Left lung (tissue), 10 donors: ENCODE results near the gene ECE1. TPM values are rescaled to one million over a fixed set of nuclear protein-coding genes. Genes with fewer than 3 reads are reported as not detected.

Source experiments
- ATAC-seq: fragments of 200-7000 bp; cut with Tn5 transposase; one replicate; pipeline ENCODE4 v1.9.1; 2020; ENCODE audit warnings: moderate library complexity
- DNase-seq, 4 donors: peaks; one replicate each; pipeline ENCODE4 v3.0.0-alpha.2; 2013 to 2020
- H3K27ac ChIP-seq, 2 donors: fragments of 200-600 bp; sonication (generic) in 1 of 2; one replicate each; pipeline versions ENCODE4 v1.5.0 to v1.8.0; 2020 to 2021
- H3K27me3 ChIP-seq, 2 donors: fragments of 200-600 bp; sonication (generic) in 1 of 2; one replicate each; pipeline versions ENCODE4 v1.5.0 to v1.8.0; 2020 to 2021
- H3K36me3 ChIP-seq, 2 donors: fragments of 200-600 bp; sonication (generic) in 1 of 2; one replicate each; pipeline versions ENCODE4 v1.5.0 to v1.8.0; 2020 to 2021
- H3K4me1 ChIP-seq, 2 donors: fragments of 200-600 bp; one replicate each; pipeline ENCODE4 v1.8.0; 2021
- H3K4me3 ChIP-seq, 2 donors: fragments of 200-600 bp; sonication (generic) in 1 of 2; one replicate each; pipeline versions ENCODE4 v1.5.0 to v1.8.0; 2020 to 2021; ENCODE audit warnings: mild to moderate bottlenecking in 1 of 2
- H3K9me3 ChIP-seq, 2 donors: fragments of 200-600 bp; sonication (generic) in 1 of 2; one replicate each; pipeline versions ENCODE4 v1.5.0 to v1.8.0; 2020 to 2021
- intact Hi-C, 2 donors: fragments of 100-400 bp; cut with DNase I; formaldehyde crosslinking; loops; one replicate each; pipeline versions ENCODE4 v1.11.2 to v1.14.2; 2022
- polyA plus RNA-seq, 6 donors: library from polyadenylated mRNA; unstranded; fragments of 120-200 nt; gene quantifications; one replicate each; pipeline ENCODE4 v1.2.1, GENCODE V29; 2013; ENCODE audit not compliant: insufficient read length in 6 of 6
- total RNA-seq, 2 donors: library from RNA; stranded (reverse); fragmentation: NEBNext Ultra II Directional; extraction: Animal tissue kit (Norgen Biotek cat#: 25700); gene quantifications; one replicate each; pipeline ENCODE4 v1.2.1, GENCODE V29; 2021
- TF ChIP-seq, protein P1 (sequence below), 2 donors: fragments of 200-600 bp; sonication (generic) in 1 of 2; IDR thresholded peaks; one replicate each; pipeline versions ENCODE4 v1.5.0 to v1.8.0; 2021; ENCODE audit warnings: antibody characterized with exemption in 2 of 2
- donor health status: DM: no; HTN: yes; CAD: no.
- donor health status: DM: no; HTN: no; CAD: no.

The ECE1 gene
- total and polyA plus RNA-seq, 8 donors: 76.7 to 107 (median 83.3) TPM

DNA sequence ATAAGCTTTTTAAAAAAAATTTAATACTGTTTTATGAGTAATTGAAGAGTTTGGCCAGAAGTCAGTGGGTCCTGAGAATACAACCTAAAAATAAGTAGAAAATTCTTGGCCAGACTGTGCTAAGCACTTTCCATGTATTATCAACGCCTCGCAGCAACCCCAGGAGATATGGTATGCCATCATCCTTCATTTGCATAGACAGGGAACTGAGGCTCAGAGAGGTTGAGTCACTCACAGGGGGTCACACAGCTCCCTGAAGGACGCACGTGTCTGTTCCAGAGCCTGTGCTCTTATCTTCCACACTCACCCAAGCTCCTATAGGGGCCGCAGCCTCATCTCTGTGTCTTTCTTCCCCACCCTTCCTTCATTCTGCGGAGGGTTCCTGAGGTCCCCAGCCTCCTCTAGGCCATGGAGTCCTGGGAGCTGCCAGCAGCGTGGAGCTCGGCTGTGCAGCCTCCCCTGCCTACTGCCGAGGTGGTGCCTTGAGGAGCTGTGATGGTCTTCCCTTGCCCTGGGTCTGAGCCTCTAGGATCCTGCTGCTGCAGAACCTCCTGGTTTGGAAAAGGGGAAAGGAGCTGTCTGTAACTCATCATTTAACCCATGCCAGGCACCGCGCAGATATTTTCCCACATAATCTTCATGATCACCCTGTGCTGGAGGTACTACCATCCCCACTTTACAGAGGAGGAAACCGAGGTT, 30.3 kb upstream of the ECE1 start:
- DNase-seq: no peak
- H3K4me3 ChIP-seq: no peak overlapping the region
- ATAC-seq: no peak
- peaks cover 65 to 89% of the 10 kb centered on the region in 2 donors for H3K4me1 ChIP-seq
- peak overlapping the region in 1 of 2 donors; percentile 92 for H3K27ac ChIP-seq
- no peaks in the 10 kb centered on the region for H3K36me3 ChIP-seq
- H3K27me3 ChIP-seq: no peaks in the 10 kb centered on the region
- no peaks in the 10 kb centered on the region for H3K9me3 ChIP-seq
- intact Hi-C loops: no loop called here
- TF ChIP-seq, protein P1, sequence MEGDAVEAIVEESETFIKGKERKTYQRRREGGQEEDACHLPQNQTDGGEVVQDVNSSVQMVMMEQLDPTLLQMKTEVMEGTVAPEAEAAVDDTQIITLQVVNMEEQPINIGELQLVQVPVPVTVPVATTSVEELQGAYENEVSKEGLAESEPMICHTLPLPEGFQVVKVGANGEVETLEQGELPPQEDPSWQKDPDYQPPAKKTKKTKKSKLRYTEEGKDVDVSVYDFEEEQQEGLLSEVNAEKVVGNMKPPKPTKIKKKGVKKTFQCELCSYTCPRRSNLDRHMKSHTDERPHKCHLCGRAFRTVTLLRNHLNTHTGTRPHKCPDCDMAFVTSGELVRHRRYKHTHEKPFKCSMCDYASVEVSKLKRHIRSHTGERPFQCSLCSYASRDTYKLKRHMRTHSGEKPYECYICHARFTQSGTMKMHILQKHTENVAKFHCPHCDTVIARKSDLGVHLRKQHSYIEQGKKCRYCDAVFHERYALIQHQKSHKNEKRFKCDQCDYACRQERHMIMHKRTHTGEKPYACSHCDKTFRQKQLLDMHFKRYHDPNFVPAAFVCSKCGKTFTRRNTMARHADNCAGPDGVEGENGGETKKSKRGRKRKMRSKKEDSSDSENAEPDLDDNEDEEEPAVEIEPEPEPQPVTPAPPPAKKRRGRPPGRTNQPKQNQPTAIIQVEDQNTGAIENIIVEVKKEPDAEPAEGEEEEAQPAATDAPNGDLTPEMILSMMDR (IDR thresholded peaks at IDR 0.05): no peak

DNA sequence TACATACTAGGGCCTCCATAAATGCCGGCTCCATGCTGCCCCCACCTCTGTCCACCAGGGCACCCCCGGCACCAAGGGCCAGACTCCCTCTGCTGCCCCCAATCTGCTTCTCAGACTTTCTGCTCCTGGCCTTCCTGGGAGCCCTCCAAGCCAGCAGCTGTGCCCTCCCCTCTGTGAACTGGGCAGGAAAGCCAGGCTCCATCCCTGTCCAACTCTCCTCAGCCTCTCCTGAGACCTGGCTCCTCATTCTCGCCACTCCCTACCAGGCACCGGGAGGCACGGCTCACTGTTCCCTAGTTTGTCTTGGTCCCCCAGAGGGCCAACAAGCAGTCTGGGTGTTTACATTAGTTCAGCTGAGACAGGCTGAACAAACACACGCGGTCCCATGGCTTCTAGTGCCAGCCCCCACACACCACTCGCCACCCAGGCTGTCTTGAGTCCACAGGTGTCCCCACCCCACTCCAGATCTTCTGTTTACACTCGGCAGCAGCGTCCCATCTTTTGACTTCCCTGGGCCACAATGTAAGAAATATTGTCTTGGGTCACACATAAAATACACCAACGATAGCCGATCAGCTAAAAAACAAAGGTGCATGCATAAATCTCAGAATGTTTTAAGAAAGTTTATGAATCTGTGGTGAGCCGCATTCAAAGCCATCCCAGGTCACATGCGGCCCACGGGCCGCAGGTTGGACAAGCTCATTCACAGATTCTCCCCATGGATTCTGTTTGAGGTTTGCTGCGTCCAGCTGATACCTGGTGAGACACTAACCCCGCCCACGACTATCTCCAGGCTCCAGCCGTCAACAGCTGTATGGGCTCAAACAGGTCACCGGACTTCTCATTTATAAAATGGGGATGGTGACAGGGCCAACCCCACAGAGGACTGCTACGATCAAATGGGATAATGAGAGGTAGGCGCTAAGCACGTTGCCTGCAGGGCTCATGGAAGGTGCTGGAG, 29.5 kb upstream of the ECE1 start:
- intact Hi-C loops: no loop called here
- no peaks in the 10 kb centered on the region for H3K9me3 ChIP-seq
- peak; percentile 44 for ATAC-seq
- peaks cover 59 to 82% of the 10 kb centered on the region in 2 donors for H3K4me1 ChIP-seq
- peak overlapping the region; percentile 69 to 92 for H3K27ac ChIP-seq
- H3K27me3 ChIP-seq: no peaks in the 10 kb centered on the region
- TF ChIP-seq, protein P1 (IDR thresholded peaks at IDR 0.05): no peak
- no peaks in the 10 kb centered on the region for H3K36me3 ChIP-seq
- H3K4me3 ChIP-seq: no peak overlapping the region
- DNase-seq: peak in 2 of 4 donors; percentile 56 to 59

DNA sequence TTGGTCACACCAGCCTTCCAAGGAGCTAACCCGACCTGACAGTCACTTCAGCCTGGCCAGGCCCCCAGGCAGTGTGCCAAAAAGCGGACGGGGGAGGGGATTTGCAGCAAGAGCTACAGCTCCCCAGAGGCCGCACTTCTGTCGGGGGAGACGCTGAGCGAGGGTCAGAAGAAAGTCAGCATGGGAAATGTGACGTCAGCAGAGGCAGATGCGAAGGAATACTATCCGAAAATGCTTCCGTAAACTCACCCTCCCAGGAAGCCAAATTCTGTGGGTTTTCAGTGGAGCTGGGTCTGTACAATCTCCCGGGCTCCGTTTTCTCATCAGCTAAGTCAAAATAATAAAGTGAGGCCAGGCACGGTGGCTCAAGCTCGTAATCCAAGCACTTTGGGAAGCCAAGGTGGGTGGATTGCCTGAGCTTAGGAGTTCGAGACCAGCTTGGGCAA, 28.5 kb upstream of the ECE1 start:
- Histone ChIP-seq H3K36me3 (no peaks in the 10 kb centered on the region), H3K27me3 (no peaks in the 10 kb centered on the region), H3K9me3 (no peaks in the 10 kb centered on the region), H3K4me3 (no peak overlapping the region), H3K27ac (peak overlapping the region; percentile 69 to 92), H3K4me1 (peaks cover 51 to 82% of the 10 kb centered on the region in 2 donors)
- intact Hi-C loops: no loop called here
- TF ChIP-seq, protein P1 (IDR thresholded peaks at IDR 0.05): no peak
- DNase-seq (peak in 3 of 4 donors; percentile 77 to 93 (median 78)), ATAC-seq (peak; percentile 47)

DNA sequence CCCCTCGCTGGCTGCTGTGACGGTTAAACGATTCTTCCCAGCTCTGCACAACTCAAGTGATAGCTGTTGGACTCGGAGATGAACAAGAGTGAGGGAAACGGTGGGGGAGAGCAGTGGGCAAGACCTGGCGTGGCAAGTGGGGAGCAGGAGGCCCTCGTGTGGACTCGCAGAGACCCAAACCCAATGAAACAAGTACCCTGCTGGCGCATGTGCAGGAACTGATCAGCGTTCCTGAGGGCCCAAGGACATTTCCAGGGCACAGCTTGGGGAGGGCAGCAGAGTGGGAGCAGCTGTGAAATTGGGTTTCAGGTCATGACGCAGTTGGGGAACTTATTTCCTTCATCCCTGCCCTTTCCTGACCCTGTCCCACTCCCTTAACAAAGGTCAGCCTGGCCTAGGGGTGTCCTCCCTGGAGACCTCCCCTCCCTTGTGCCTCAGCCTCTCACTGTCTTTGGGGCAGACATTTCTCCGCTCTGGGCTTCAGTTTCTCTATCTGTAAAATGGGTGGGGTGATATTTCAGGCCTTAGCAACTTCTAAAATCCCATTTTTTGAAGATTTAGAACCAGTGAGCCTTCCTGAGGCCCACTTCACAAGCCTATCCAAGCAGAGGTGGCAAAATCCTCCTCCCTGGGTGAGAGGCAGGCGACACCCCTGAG, 27.9 kb upstream of the ECE1 start:
- peaks cover 47 to 82% of the 10 kb centered on the region in 2 donors for H3K4me1 ChIP-seq
- DNase-seq: no peak
- H3K27ac ChIP-seq: peak overlapping the region; percentile 69 to 92
- H3K27me3 ChIP-seq: no peaks in the 10 kb centered on the region
- H3K9me3 ChIP-seq: no peaks in the 10 kb centered on the region
- no peak for ATAC-seq
- TF ChIP-seq, protein P1 (IDR thresholded peaks at IDR 0.05): no peak
- H3K4me3 ChIP-seq: no peak overlapping the region
- intact Hi-C loops: no loop called here
- H3K36me3 ChIP-seq: no peaks in the 10 kb centered on the region
